NCI-H1417 treated with DMSO at 0.1 percent for 48 hours (cell line): ENCODE data around the gene PSMB7.

Experiments
- DNase-seq: peaks from one replicate; lab custom pipeline; 2025; lab: John Stamatoyannopoulos, UW

The PSMB7 gene

GRCh38 chr9:124410321-124410913 lies 4.8 kb downstream of the PSMB7 start:
- DNase-seq = no peak

GRCh38 chr9:124409410-124409809 lies 5.8 kb downstream of the PSMB7 start:
- DNase-seq = no peak

- DNase-seq = no peak
Observed at GRCh38 chr9:124403246-124403645, 12.0 kb downstream of the PSMB7 start.

- DNase-seq = no peak
Observed at GRCh38 chr9:124399968-124400940, 15.0 kb downstream of the PSMB7 start.

GRCh38 chr9:124399323-124399967 lies 15.8 kb downstream of the PSMB7 start:
- no peak for DNase-seq

GRCh38 chr9:124398191-124398935 lies 16.9 kb downstream of the PSMB7 start:
- DNase-seq = no peak

- no peak for DNase-seq
Observed at GRCh38 chr9:124395826-124396225, 19.4 kb downstream of the PSMB7 start.

- no peak for DNase-seq
Observed at GRCh38 chr9:124394596-124394995, 20.6 kb downstream of the PSMB7 start.

GRCh38 chr9:124394167-124394566 lies 21.1 kb downstream of the PSMB7 start:
- no peak for DNase-seq

GRCh38 chr9:124392871-124393460 lies 22.3 kb downstream of the PSMB7 start:
- no peak for DNase-seq

- DNase-seq = no peak
Observed at GRCh38 chr9:124392254-124392870, 22.9 kb downstream of the PSMB7 start.

- DNase-seq = no peak
Observed at GRCh38 chr9:124390794-124391658, 24.2 kb downstream of the PSMB7 start.

- DNase-seq = no peak
Observed at GRCh38 chr9:124389146-124389939, 25.9 kb downstream of the PSMB7 start.

GRCh38 chr9:124388275-124389048 lies 26.8 kb downstream of the PSMB7 start:
- no peak for DNase-seq

GRCh38 chr9:124386201-124386600 lies 29.0 kb downstream of the PSMB7 start:
- no peak for DNase-seq

- no peak for DNase-seq
Observed at GRCh38 chr9:124385623-124386022, 29.6 kb downstream of the PSMB7 start.

- no peak for DNase-seq
Observed at GRCh38 chr9:124384846-124385245, 30.4 kb downstream of the PSMB7 start.

GRCh38 chr9:124384210-124384609 lies 31.0 kb downstream of the PSMB7 start:
- DNase-seq = no peak
